HEK293 (cell line): ENCODE data around the gene BSDC1.

Experiments used
- BCL11A ChIP-seq: fragments of 450-650 bp; formaldehyde crosslinking; IDR thresholded peaks from 2 replicates; pipeline ENCODE4 v1.5.1; 2016; ENCODE audit warnings: low read depth, missing biosample characterization, missing genetic modification characterization
- GFI1B ChIP-seq: fragments of 450-650 bp; formaldehyde crosslinking; IDR thresholded peaks from 2 replicates; pipeline ENCODE4 v1.5.1; 2016; ENCODE audit warnings: missing biosample characterization, missing genetic modification characterization
- SCRT1 ChIP-seq: fragments of 450-650 bp; formaldehyde crosslinking; IDR thresholded peaks from 2 replicates; pipeline ENCODE4 v1.5.1; 2016; ENCODE audit warnings: missing biosample characterization, missing genetic modification characterization, borderline replicate concordance
- ZBTB1 ChIP-seq: fragments of 450-650 bp; formaldehyde crosslinking; IDR thresholded peaks from 2 replicates; pipeline ENCODE4 v1.5.1; 2016; ENCODE audit warnings: missing biosample characterization, missing genetic modification characterization
- ZNF274 ChIP-seq, 2 experiments: fragments of 200-500 bp in 1 of 2; fragments of 450-650 bp in 1 of 2; sonication (Bioruptor generic) in 1 of 2; formaldehyde crosslinking in 1 of 2; IDR thresholded peaks; 2 replicates each; pipeline versions ENCODE4 v1.5.1 to v1.6.1; 2014 to 2016; ENCODE audit warnings: borderline replicate concordance in 1 of 2, inconsistent platforms in 1 of 2, low read length in 1 of 2, missing biosample characterization in 1 of 2, missing genetic modification characterization in 1 of 2
- ZNF350 ChIP-seq: fragments of 450-650 bp; formaldehyde crosslinking; IDR thresholded peaks from 2 replicates; pipeline ENCODE4 v1.5.0; 2017; ENCODE audit warnings: missing biosample characterization, mild to moderate bottlenecking, missing genetic modification characterization
- ZNF449 ChIP-seq: fragments of 450-650 bp; formaldehyde crosslinking; IDR thresholded peaks from 2 replicates; pipeline ENCODE4 v1.5.1; 2017; ENCODE audit warnings: missing biosample characterization, mild to moderate bottlenecking, missing genetic modification characterization, moderate library complexity
- TF ChIP-seq, protein P1 (sequence below): fragments of 450-650 bp; formaldehyde crosslinking; IDR thresholded peaks from 2 replicates; pipeline ENCODE4 v1.5.1; 2016; ENCODE audit warnings: missing biosample characterization, missing genetic modification characterization

GRCh38 chr1:32394890-32395432 is 720 bp upstream of the BSDC1 start:
- no peak for TF ChIP-seq ZNF274 (IDR thresholded peaks at IDR 0.05; ENCODE audit: low read length)
- TF ChIP-seq ZNF274 (tag by site-specific recombination; IDR thresholded peaks at IDR 0.05; ENCODE audit: borderline replicate concordance) = no peak
- TF ChIP-seq ZNF449 = 0 out of 2 replicates have a peak, but pooled peaks have one; percentile 9
- TF ChIP-seq SCRT1 (tag by site-specific recombination) = no peak
- TF ChIP-seq GFI1B (tag by site-specific recombination) = no peak
- no peak for TF ChIP-seq ZBTB1 (tag by site-specific recombination)
- TF ChIP-seq, protein P1, sequence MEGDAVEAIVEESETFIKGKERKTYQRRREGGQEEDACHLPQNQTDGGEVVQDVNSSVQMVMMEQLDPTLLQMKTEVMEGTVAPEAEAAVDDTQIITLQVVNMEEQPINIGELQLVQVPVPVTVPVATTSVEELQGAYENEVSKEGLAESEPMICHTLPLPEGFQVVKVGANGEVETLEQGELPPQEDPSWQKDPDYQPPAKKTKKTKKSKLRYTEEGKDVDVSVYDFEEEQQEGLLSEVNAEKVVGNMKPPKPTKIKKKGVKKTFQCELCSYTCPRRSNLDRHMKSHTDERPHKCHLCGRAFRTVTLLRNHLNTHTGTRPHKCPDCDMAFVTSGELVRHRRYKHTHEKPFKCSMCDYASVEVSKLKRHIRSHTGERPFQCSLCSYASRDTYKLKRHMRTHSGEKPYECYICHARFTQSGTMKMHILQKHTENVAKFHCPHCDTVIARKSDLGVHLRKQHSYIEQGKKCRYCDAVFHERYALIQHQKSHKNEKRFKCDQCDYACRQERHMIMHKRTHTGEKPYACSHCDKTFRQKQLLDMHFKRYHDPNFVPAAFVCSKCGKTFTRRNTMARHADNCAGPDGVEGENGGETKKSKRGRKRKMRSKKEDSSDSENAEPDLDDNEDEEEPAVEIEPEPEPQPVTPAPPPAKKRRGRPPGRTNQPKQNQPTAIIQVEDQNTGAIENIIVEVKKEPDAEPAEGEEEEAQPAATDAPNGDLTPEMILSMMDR = no peak
- no peak for TF ChIP-seq ZNF350 (tag by site-specific recombination)
- TF ChIP-seq BCL11A (tag by site-specific recombination) = no peak
